GM18519 (cell line): ENCODE results near the gene INAFM2.

Experiments used
- ATAC-seq: cut with Tn5 transposase; IDR thresholded peaks from one replicate; pipeline ENCODE4 v1.9.1; 2021; ENCODE audit warnings: mild to moderate bottlenecking, moderate library complexity; ENCODE audit not compliant: unreplicated experiment, low FRiP score

INAFM2 gene

DNA sequence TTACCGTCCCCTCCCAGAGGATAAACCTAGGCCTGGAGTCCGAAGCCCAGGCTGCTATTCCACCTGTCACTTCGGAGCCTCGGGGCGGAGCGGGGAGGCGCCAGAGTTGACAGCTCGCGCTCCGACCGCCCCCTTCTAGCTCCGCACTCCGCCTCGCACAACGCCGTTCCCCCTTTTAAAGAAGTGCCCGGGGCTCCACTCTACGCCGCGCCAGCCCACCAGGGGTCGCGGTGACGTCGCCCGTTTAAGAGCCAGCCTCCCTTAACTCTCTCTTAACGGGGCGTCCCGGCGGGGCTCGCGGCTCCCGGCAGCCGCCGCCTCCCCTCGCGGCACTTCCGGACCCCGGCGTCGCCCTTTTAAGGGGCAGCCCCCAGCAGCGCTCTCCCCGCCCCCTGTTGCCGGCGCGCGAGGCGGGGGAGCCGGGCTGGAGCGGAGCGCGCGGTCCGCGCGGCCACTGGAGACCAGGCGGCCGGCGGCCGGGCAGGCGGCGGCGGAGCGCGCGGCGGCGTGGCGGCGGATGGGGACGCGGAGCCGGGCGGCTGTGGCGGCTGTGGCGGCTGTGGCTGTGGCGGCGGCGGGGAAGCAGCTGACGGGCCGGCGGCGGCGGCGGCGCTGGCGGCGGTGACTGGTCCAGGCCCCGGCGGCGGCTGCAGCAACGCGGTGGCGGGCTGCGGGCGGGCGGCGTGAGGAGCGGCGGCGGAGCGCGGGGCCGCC lies at the start of gene INAFM2:
Gene INAFM2 (plus strand): TSS at position 454 of the 714 bp plus-strand sequence. CDS start 364 bp downstream, outside the sequence.
- peak; percentile 83 for ATAC-seq

- ATAC-seq: no peak
These were observed 48.9 kb upstream of the INAFM2 start for GRCh38 chr15:40274350-40275274.

GRCh38 chr15:40275523-40275922 lies 48.0 kb upstream of the INAFM2 start:
- no peak for ATAC-seq

DNA sequence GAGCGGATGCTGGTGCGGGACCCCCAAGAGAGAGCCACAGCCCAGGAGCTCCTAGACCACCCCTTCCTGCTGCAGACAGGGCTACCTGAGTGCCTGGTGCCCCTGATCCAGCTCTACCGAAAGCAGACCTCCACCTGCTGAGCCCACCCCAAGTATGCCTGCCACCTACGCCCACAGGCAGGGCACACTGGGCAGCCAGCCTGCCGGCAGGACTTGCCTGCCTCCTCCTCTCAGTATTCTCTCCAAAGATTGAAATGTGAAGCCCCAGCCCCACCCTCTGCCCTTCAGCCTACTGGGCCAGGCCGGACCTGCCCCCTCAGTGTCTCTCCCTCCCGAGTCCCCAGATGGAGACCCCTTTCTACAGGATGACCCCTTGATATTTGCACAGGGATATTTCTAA lies 47.5 kb upstream of the INAFM2 start:
- no peak for ATAC-seq

DNA sequence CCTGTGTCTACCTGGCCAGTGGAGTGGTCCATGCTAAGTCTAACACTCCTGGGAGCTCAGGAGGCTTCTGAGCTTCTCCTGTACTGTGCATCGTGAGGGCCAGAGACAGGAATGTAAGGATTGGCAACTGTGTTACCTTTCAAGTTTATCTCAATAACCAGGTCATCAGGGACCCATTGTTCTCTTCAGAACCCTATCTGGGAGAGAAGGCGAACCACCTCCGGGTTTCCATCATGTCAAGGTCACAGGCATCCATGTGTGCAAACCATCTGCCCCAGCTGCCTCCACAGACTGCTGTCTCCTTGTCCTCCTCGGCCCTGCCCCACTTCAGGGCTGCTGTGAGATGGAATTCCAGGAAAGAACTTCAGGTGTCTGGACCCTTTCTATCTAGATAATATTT lies 46.6 kb upstream of the INAFM2 start:
- ATAC-seq: no peak

DNA sequence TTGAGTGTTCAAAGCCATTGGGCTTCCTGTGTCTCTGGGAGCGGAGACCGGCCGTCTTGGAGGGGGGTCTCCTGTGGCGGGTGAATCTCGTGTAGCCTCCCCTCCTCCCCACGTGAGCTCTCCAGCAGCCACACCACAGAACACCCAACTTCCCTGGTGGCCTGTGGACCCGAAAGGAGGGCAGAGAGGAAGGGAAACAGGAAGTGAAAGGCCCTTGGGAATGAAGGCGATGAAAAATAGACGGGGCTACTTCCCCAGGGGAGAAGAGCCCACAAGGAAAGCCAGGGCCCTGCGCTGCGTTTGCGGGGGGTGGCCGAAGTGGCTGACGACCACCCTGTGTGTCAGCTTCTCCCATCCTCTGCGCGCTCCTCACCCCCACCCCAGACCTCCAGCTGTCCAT lies 46.0 kb upstream of the INAFM2 start:
- no peak for ATAC-seq

DNA sequence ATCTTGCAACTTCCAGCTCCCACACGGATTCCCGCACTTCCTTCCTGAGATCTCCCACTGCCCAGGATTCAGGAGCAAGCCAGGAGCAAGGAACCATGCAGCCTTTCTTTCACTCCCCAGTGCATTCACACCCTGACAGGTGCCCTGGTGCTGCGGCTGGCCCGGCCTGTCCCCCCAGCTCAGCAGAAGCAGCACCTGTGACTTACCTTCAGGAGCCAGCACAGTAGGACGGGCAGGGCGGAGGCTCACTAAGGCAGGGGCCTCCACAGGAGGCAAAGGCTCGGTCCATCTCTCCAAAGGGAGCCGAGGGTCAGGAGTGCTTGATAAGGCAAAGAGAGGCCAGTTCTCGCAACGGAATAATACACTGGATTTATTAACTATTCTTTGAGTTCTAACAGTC lies 45.5 kb upstream of the INAFM2 start:
- no peak for ATAC-seq

DNA sequence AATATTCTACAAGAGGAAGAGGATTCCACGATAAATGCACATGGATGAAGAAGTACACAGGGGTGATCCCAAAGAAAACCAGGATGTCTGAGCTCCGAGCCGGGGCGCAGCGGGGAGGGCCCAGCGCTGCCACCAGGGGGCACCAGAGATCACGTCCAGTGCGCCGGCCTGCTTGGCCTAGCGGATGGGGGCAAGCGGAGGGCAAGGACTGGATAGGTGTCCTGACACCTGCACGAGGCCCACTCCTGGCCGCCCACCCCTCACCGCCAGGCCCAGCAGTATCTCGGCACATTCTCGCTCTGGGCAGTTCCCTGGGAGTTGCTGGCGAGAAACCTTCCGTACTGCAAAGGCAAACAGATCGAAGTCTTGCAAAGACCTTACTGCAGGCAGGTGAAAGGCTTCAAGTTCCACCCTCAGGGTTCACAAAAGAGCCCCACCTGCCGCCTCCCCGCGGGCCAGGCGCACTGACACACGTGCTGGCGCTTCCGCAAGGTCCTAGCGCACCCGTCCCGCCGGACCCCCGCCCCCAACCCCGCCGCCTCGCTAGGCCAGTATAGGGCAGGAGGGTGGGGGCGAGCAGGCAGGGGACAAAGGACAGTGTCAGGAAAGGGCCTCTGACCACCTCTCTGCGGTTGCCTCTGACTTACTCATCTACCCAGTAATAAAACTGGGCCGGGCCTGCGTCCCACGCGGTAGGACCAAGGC lies 43.9 kb upstream of the INAFM2 start:
- ATAC-seq: no peak

DNA sequence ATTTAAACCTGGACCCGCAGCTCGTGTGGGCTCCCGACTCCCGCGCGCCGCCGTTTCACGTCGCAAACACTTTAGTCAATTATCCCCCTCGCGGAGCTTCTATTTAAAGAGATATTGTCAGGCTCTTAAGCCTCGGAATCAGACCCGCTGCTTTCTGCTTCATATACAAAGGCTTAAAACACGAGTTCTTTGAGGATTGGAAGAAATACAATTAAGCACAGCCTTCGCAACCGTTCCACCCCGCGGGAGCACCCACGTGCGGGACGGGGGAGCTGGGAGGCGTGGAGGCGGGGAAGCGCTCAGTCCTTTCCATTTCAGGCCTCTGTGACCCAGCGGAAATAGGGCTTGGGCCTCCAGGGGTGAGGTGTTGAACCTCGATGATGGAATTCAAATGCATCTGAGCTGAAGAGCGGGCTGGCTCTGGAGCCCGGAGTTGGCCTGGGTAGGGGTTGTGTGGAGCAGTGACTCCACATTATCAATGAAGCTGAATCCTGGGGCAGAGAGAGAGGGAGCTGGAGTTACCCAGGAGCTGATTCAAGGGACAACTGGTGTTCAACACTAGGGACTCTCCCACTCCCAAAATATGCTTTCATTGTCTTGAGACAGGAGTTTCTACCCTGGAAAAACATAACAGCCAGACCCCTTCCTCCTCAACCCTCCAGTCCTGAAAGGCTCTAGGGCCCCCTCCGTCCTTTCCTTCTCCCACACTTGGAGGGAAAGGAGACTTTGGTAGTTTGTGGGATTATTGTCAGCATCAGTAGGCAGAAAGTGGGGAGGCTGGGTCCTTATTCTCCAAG lies 43.0 kb upstream of the INAFM2 start:
- no peak for ATAC-seq

DNA sequence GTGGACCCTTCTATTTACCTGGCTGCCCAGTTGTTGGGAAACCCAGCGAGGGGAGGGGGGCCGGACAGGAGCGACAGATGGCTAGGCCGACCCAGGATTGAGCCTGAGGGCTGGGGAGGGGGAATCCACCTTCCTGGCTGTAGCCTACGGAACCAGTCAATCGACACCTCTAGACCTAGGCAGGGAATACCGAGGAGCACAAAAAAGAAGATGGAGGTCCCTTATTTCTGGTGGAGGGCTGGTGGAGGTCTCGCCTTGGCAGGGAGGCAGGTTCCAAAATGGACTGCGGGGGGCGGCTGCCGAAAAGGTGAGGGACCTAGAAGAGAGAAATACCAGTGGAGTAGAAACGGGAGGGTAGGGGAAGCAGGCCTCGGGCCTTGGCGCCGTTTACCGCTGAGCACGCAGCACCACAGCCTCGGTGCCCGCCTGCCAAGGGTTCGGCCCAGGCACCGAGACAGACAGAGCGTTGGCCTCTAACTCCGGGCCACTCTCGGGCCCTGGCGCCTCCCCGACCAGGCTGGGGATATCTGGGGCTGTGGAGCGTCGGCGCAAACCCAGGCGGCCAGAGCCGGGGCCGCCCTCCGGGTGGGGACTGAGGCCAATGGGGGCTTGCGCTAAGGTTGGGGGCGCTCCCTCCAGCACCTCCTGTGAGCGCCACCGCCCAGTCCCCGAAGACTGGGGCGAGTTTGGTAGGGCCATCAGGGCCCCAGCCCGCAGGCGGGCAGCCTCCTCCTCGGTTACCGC lies 42.3 kb upstream of the INAFM2 start:
- ATAC-seq: no peak

GRCh38 chr15:40281801-40282146 lies 41.7 kb upstream of the INAFM2 start:
- no peak for ATAC-seq

DNA sequence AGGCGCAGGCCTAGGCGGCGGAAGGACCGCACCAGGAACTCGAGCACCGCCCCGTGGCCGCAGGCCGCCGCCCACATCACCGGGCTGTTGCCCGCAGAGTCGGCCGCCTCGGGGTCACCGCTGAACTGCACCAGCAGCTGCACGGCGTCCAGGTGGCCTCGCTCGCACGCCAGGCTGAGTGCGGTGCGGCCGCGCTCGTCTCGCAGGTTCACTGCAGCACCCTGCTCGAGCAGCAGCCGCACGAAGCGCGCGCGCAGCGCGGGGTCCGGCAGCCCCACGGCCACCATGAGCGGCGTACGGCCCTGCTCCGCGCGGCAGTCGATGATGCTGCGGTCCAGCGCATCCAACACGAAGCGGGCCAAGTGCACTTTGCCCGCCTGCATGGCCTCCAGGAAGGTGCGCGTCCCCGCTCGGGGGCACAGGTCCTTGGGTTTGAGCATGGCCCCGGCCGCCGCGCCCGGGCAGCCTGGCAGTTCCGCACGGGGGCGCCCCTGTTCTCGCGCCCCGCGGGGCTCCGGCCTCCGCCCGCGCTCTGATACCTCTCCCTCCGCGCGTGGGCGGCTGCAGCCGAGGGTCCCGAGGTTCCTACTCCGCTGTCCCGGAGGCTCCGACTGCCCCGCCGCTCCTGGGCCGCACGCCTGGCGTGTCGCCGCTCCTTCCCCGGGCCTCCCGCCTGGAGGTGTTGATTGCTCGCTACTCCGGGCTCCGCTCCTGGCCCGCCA lies 41.2 kb upstream of the INAFM2 start:
- no peak for ATAC-seq

DNA sequence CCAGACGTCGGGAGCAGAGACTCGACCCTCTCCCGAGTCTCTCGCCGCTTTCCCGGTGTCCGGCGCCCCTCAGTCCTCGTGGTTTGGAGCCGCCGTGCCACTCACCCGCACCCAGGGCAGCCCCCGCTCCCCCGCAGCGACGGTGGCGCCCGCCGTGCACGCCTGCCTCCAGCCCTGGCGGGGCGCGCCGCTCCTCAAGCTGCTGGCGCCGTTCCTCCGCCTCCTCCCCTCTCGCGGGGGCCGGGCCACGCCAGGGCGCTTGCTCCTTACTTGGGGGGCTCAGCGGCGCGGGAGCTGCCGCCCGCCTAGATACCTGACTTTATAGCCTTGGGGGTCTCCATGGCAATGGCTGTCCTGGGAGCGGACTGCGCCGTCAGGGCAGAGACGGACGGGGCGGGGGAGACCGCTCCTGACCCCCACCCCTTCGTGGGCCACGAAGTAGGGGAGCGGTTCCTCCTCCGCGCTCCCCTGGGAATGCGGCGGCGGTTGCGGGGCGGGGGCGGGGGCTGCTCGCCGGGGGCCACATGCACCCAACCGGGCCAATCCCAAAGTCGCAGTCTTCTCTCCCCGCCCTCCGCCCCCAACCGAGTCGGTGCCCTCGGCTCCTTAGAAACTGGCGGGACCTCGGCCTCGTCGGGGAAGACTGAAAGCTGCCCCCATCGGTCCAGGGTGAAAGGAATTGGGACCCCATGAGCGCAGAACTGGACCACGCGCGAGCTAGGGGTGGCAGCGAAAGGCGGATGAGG lies 40.5 kb upstream of the INAFM2 start, which contains the start of gene ANKRD63:
Gene ANKRD63 (minus strand): TSS at position 196 of the 746 bp plus-strand sequence. CDS start 478 bp downstream, outside the sequence.
- no peak for ATAC-seq

GRCh38 chr15:40283615-40284300 lies 39.7 kb upstream of the INAFM2 start:
- ATAC-seq: no peak

GRCh38 chr15:40285151-40285550 lies 38.3 kb upstream of the INAFM2 start:
- ATAC-seq: no peak

DNA sequence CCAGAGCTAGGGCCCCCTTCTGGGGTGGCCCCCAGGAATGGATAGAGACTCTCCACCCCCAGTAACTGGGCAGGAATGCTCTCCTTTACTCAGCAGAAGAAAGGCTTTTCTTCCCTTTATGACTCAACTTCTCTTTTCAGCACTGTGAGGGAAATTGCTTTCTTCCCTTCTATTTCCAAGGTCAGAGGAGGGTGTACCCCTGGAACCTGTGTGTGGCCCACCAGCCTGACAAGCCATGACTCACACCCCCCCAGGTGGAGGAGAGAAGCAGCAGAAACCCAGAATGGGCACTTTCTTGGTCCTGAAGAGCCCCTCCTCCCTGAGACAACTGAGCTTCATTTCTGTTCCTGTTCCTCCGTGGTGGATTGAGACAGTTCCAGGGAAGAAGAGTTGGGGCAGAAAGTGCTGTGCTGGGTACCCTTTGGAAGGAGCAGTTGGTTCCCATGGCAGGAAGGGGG lies 37.9 kb upstream of the INAFM2 start:
- ATAC-seq: no peak

GRCh38 chr15:40286061-40286532 lies 37.4 kb upstream of the INAFM2 start:
- no peak for ATAC-seq
